NCI-H446 treated with DMSO at 0.1 percent for 48 hours (cell line): ENCODE data around the gene EDIL3.
A peak's percentile ranks its signal among the peaks of the same experiment; 100 is the strongest.
"Not testable (repeated sequence)": the region's sequence is repeated elsewhere in the genome, so short reads cannot be mapped to it uniquely, and the experiment has no call there.

ENCODE experiments used
- DNase-seq: peaks from one replicate; lab custom pipeline; 2025; lab: John Stamatoyannopoulos, UW

The EDIL3 gene

DNA sequence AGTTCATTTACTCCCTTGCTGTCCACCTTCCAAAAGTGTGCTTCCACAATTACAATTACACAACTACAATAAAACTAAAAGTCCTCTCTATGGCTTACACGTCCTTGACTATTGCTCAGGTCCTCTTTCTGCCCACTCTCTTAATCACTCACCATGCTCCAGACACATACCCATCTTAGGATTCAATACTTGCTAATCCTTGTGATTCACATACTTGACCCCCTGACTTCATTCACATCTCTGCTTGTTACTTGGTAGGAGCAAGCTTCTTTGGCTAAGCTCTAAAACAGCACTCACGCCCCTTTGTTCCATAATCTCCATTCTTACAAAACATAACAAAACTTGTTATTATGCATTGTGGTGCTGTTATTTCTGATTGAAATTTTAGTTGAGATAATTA lies 215.8 kb downstream of the EDIL3 start:
- no peak for DNase-seq

DNA sequence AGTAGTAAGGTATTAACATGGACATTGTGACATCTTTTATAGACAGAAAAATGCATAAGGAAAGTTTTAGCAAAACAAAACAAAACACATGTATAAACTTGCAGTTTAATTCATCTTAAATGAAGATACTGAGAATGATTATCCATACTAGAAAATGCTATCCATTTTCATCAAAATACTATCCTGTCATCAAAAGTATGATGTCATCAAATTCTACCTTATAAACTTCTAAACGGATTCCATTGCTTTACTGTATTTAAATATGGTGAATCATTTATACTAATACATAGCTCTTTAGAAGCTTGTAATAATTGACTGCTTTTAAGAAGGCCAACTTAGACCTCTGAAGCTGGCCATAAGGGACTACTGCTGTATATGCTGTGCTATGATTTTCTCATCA lies 221.0 kb downstream of the EDIL3 start:
- no peak for DNase-seq

DNA sequence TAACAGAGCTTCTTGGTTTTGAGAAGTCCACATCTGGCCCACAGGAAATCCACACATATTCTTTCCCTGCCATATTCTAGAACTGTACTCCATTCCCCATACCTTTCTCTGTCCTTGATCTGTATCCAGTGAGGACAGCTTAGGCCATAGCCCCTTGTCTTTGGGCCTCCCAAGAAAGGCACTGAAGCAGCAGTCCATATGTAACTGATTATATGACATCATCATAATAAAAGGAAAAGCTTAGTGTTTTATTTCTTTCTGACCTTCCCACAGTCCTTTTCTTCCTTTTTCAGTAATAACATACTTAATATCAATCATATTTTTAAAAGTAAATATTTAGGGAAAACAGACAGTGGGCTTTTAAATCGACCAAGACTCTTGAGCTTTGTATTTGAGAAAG lies 222.0 kb downstream of the EDIL3 start:
- DNase-seq: no peak

DNA sequence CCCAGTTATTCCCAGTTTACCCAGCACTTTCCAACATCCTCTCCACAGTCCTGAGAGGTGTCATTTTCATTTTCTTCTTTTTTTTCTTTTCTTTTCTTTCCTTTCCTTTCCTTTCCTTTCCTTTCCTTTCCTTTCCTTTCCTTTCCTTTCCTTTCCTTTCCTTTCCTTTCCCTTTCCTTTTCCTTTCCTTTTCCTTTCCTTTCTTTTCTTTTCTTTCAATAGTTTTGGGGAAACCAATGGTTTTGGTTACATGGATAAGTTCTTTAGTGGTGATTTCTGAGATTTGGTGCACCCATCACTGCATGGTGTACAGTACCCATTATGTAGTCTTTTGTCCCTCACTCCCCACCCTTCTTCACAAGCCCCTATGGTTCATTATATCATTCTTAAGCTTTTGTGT lies 224.0 kb downstream of the EDIL3 start:
- not testable (repeated sequence) for DNase-seq

DNA sequence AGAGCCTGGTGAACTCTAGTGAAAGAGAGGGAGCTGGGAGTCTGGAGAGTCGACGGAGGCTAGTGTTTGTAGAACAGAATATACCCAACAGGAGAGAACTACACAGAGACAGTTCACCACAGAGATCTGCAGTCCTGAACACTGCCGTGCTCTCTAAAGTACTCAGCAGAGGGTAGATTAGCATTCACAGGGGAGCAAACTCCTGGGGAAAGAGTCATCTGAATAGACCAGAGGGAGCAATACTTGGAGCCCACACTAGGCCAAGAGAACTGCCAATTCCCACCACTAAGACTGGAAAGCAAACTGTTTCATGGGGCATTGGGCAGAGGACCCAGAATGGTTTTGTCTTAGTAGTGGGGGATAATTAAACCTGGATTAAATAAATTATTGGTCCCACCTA lies 235.6 kb downstream of the EDIL3 start:
- DNase-seq: no peak

DNA sequence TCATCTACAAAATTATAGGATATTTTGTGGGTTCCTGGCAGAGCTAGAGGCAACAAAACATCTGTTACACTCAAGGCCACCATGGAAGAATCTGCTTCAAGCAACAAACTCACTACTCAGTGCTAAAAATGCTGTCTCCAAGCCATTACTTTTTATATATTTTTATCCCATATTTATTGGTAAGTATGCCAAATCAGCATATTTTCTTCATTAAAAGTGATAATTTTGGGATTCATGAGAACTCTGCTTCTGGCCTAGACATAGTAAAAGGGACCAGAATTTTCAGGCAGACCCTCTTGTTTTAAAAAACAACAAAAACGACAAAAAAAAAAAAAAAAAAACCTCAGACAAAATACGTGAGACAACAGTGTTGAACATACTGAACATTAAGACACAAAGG lies 236.0 kb downstream of the EDIL3 start:
- DNase-seq: no peak

DNA sequence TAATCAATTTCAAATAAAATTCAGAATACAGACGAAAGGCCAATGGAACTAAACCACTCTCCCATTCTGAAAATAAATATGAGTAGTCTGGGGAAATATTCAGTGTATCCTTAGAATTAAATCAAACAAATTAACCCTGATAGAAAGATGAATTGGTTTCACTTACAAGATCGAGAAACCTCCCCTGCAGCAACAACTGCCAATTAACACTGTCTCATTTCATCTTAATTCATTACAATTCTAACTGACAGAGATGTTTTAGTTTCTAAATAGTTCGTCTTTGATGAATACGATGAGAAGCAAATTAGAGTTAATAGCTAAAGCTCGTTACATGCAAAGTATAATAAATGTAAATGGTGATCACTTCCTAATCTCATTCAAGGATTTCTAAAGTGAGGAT lies 247.1 kb downstream of the EDIL3 start:
- no peak for DNase-seq

DNA sequence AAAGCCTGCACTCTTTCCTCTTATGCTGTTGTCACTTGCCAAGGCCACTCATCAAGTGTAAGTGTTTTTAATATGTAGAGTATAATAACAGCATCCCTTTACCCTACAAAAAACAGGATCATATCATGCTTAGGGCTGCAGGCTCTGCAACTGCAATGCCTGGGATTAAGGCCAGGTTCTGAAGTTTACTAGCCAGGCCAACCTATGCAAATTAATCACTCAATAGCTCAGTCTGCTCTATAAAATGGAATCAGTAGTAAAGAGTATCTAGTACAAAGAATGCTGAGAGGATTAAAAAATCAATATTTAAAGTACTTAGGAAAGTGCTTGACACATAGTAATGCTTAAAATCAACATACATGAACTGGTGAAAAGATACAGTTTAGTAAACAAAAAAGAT lies 253.3 kb downstream of the EDIL3 start:
- DNase-seq: peak; percentile 13

DNA sequence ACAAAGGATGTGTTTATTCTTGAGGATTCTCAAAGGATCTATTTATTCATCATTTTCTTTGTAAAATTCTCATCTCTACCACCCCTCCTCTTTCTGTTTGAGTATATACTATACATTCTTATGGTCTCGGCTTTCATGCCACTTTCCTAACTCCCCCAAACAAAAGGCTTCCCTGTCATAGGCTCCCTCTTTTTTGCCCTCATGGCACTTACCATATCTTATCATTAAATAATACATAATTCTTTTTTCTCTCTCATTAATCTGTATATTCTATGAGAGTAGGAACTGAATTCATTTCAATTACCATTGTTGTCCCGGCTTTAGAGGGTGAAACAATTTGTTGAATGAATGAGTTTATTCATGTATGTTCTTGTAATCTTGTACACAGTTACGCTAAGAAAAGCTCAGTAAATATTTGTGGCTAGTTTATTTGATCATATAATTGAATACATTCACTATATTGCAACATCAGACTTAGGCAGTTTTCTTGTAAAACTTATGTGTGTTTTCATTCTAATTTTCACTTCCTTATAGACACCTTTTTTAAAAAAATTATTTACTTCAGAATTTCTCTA lies 254.6 kb downstream of the EDIL3 start:
- DNase-seq: no peak

DNA sequence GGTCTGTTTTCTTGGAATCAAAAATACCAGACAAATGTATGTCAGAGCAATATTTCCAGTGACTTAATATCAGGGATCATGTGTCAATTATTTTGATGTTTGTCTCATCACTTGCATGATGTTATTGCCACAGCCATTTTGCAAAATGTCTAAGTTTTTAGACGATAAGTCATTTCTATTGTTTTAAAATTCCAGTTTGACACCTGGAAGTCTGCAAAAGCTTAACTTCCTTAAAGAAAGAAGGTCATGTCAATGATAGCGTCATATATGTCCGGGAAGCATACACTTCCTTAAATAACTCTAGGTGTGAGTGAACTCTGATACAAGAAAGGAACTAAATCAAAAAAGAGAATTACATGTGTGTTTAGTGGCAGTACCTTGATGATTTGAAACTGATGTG lies 259.5 kb downstream of the EDIL3 start:
- no peak for DNase-seq

DNA sequence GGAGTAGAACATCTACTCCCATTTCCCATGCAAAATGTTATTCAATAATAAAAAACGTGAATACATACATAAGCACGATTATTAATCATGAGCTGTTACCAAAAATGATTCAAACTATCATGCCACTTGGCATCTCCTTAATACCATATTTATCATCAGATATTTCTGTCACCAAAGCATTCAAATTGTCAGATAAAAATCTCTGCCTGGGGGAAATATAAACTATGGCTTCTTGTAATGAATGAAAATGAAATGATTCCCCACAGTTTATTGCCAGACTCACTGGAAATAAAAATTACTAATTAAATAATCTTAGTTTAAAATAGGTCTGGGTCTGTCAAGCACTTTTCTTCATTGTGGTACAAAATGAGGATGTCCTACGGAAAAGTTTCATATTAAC lies 265.4 kb downstream of the EDIL3 start:
- peak; percentile 6 for DNase-seq

DNA sequence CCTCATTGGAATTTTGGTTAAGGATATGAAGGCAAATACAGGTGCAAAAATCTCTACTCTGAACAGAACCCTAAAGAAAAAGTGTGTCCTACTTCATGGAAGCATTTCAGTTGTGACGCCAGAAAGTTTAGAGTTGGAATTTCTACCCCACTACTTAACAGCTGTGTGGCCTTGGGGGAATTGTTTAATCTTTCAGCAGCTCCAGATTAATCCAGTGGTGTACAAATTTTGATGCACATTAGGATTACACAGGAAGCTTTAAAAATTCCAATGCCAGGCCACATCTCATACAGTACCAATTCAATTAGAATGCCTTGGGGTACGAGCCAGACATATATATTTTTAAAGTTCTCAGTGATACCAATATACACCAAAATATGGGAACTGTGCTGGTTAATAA lies 266.1 kb downstream of the EDIL3 start:
- DNase-seq: no peak

DNA sequence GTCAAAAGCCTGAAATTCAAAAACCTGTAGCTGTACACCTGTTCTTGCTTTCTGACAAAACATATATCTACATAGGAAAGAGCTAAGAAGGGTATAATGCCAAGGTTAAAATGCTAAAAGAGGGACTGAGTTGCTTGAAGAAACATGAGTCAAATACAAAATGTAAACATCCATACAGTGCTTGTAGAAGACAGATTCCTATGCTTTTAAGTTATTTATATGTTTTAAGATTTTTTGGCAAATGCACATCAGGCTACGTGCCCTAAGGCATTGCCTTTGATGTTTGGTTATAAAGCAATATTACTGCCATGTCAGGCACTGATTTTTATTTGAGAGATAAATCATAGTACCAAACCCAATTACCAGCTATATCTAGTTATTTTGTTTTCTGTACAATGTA lies 269.0 kb downstream of the EDIL3 start:
- no peak for DNase-seq

DNA sequence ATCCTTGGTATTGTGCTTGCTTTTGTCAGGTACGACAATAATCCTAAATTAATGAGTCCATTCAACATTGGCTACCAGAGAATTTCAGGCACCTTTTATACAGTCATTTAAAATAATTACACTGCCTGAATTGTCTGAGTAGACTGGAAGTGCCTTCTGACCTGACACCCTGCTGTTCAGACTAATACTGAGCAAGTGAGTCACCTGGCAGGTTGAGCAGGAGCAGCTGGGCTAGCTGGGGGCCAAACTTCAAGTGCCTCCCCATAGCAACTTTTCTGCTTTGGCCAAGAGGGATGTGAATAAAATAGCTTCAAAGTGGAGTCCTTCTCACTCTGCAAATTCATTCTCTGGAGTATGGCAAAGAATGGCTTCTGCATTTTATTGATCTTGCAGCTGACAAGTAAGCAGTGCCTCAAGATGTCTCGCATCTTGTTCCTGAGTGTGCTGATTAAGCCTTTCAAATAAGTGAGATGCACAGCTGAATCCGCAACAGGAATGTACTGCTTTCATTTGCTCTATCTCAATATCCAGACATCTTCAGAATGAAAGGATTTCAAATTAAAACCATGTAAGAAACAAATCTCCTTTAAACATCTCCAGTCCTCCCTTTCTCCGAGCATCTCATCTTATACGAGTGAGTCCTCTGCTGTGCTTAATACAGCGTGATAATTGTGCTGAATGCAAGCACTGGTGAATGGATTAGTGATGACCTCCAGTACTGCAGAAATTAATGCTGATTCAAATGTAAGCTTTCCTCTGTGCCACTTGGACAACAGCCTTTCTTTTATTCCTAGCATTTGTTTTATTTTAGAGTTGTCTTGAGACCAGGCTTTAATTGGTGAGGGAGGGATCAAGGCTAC lies 271.2 kb downstream of the EDIL3 start:
- peak; percentile 75 for DNase-seq

DNA sequence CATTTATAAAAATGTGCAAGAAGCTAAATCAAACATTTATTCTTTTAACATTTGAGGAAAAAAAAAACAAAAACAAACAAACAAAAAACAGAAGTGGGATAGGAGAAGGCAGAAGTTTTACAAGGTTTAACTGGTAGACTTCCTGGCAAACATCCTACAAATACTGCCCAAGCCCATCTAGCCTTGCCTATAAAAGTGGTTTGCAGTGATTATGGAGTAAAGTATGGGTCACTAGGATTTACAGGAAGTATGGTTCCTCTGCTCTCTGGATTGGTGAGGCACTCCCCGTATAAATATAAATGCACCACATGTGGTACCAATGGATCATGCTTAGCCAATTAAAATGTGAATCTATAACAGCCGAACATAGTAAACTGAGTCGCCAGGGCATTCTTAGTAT lies 291.9 kb downstream of the EDIL3 start:
- DNase-seq: no peak

DNA sequence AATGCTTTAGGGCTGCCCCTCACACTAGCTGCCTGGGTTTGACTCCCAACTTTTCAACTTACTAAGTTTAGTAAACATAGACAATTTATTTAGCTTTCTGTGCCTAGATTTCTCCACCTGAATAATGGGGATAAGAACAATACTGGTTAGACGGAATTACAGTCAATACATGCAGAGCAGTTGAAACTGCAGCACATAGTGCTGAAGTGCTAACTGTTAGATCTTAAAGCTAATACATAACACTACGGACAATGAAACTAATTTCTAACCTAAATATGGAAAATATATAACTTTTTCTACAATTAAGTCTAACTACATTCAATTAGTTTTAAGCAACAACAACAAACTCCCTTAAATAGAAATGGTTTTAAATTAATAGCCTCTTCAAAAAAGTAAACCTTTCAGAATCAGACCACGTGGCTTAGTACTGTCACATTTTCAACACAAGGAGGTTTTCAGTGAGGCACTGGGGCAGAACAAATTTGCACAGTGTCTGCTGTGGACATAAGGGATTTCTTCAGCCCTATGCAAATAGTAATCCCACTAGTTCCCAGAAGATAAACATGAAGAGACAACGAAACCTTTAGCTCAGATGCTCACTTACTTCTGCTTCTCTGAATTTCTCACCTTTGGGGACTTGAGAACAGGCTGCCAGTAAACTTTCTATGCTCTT lies 293.4 kb downstream of the EDIL3 start:
- no peak for DNase-seq

DNA sequence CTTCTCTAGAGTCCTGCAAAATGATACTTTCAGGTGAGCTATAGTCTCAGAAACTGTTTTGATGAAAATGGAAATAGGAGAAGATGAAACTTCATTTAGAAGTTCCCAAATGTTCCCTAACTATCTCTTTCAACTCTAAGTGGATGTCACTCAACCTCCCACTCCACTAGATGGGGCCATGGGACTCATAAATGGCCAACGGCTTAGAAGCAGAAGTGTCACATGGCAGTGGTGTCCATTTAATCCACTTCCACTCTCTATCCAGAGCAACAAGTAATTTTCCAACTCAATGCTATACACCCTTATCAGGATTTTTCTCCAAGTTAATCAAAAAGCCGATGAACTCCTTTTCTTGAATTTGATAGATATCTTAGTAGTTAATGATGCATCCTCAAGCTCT lies 295.7 kb downstream of the EDIL3 start:
- DNase-seq: no peak

DNA sequence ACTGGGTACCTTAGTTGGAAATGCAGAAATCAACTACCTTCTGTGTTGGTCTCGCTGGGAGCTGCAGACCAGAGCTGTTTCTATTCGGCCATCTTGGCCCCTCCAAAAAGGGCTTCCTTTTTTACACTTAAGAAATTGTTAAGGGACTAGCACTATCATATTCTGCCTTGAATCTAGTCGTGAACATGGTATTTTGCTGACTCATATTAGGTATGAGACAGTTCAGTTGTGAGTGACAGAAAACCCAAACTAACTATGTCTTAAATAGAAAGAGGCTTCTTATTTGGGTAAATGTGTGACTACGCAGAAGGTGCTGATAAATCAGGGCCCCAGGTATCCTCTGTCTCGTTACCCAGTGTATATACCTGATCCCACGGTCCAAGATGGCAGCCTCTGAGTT lies 298.2 kb downstream of the EDIL3 start:
- DNase-seq: no peak

DNA sequence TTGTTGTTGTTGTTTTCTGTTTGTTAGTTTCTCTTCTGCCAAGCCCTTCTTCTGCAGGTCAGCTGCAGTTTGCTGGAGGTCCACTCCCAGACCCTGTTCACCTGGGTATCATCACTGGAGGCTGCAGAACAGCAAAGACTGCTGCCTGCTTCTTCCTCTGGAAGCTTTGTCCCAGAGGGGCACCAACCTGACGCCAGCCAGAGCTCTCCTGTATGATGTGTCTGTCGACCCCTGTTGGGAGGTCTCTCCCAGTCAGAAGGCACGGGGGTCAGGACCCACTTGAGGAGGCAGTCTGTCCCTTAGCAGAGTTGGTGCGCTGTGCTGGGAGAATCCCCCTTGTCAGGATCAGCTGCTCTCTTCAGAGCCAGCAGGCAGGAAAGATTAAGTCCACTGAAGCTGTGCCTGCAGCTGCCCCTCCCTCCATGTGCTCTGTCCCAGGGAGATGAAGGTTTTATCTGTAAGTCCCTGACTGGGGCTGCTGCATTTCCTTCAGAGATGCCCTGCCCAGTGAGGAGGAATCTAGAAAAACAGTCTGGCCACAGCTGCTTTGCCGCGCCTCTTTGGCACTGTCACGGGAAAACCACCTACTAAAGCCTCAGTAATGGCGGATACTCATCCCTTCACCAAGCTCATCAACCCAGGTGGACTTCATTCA lies 299.2 kb downstream of the EDIL3 start:
- no peak for DNase-seq

DNA sequence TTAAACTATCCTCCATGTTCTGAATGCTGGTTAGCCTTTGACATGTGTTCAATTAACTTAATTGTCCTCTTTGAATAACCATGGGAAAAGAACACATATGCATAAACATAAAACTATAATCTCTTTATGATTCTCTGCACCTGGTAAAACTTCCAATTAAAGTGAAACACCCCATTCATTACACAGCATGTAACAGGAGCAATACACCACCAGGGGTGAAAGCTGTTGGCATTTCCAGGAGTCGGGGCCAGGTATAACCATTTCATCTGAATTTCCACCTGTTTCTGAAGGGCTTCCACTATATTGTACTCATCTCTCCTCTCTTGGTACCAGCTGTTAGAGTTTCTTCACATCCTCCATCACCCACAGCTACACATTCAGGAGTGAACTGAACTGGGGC lies 303.8 kb downstream of the EDIL3 start:
- DNase-seq: no peak

DNA sequence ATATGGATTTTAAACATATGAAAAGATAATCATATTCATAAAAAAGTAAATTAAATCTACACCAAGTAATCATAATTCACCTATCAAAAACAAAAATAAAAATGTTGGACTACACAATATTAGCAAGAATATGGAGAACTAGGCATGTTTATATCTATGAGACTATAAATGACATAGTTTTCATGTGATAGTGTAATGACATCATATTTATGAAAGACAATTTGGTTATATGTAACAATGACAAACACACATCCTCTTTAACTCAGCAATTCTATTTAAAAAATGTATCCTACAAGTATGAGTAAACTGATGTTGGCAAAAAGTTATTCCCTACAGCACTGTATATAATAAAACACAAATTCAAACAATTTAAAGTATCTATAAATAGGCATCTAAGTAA lies 312.3 kb downstream of the EDIL3 start:
- no peak for DNase-seq

DNA sequence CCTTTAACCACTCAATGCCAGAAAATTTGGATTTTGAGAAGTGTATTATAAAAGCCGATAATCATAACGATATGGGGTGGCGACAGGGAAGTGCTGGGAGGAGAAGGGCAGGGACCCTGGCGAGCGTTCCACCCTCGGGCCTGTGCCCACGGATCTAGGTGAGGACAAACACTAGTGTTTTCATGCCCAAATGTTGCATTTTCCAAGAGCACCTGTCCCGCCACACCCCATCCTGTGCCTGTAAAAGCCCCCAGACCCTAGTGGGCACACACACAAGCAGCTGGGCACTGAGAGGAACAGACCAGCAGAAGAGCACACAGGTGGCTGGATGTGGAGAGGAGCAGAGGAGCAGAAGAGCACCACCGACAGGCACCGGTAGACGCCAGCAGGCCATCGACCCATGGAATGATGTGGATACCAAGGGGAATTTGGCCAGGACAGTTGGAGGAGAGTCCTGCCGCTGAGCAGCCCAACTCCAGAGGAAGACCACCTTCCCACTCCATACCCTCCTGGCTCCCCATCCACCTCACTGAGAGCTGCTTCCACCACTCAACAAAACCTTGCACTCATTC lies 315.0 kb downstream of the EDIL3 start:
- no peak for DNase-seq

DNA sequence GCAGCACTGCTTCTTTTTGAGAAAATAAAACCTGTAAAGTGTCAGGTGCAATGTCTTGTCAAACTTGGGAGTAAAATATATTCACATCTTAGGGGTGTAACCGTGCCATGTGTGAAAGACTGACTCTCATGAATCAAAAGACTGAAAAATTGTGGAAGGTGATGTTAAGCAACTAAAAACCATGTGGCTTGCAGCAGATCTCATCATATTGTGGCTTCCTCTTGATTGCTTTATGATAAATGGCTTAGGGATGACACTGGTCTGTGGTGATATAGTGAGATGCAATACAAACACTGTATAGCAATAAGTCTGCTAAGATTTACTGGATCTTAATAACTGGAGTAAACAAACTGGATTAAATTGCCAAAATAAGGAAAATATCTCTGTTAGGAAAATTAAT lies 321.6 kb downstream of the EDIL3 start:
- no peak for DNase-seq
